Heart right ventricle (tissue), 16 donors: ENCODE measurements around the gene MYZAP. TPM values are rescaled to one million over a fixed set of nuclear protein-coding genes. Genes with fewer than 3 reads are reported as not detected.

Source experiments
- ATAC-seq, 8 donors: fragments of 200-7000 bp; cut with Tn5 transposase; one replicate each; pipeline ENCODE4 v1.9.1; 2020; ENCODE audit warnings: mild to moderate bottlenecking in 8 of 8, moderate library complexity in 8 of 8, moderate number of reproducible peaks in 1 of 8
- DNase-seq, 2 donors: peaks; one replicate each; pipeline ENCODE4 v3.0.0-alpha.2; 2020
- H3K27ac ChIP-seq, 10 donors: fragments of 200-600 bp; sonication (generic) in 2 of 10; one replicate each; pipeline versions ENCODE4 v1.5.0 to v1.8.0; 2020 to 2022; ENCODE audit warnings: mild to moderate bottlenecking in 3 of 10
- H3K27me3 ChIP-seq, 7 donors: fragments of 200-600 bp; one replicate each; pipeline ENCODE4 v1.8.0; 2021 to 2022; ENCODE audit warnings: mild to moderate bottlenecking in 2 of 7
- H3K36me3 ChIP-seq, 9 donors: fragments of 200-600 bp; sonication (generic) in 1 of 9; one replicate each; pipeline versions ENCODE4 v1.5.0 to v1.8.0; 2020 to 2022; ENCODE audit warnings: mild to moderate bottlenecking in 2 of 9
- H3K4me1 ChIP-seq, 9 donors: fragments of 200-600 bp; sonication (generic) in 1 of 9; one replicate each; pipeline versions ENCODE4 v1.5.0 to v1.8.0; 2020 to 2022; ENCODE audit warnings: mild to moderate bottlenecking in 4 of 9
- H3K4me3 ChIP-seq, 10 donors: fragments of 200-600 bp; sonication (generic) in 2 of 10; one replicate each; pipeline versions ENCODE4 v1.5.0 to v1.8.0; 2020 to 2022; ENCODE audit warnings: mild to moderate bottlenecking in 7 of 10, moderate library complexity in 2 of 10
- H3K9me3 ChIP-seq, 11 donors: fragments of 200-600 bp in 10 of 11; sonication (generic) in 2 of 11; one replicate each; pipeline versions ENCODE4 v1.5.0 to v1.8.0; 2013 to 2022; ENCODE audit warnings: mild to moderate bottlenecking in 2 of 11, control low read depth in 1 of 11, moderate library complexity in 1 of 11
- CTCF ChIP-seq, 9 donors: fragments of 200-600 bp; sonication (generic) in 2 of 9; IDR thresholded peaks; one replicate each; pipeline versions ENCODE4 v1.5.0 to v1.8.0; 2021 to 2022; ENCODE audit warnings: antibody characterized with exemption in 9 of 9, mild to moderate bottlenecking in 5 of 9, moderate library complexity in 1 of 9
- WGBS, 2 donors: extraction: QIAGEN DNeasy Blood & Tissue Kit; methylation state at CpG; one replicate each; pipeline ENCODE4 v1.1.7; 2013; ENCODE audit warnings: inconsistent platforms in 1 of 2; 5-methylcytosine and 5-hydroxymethylcytosine counted together
- intact Hi-C, 10 donors: fragments of 100-400 bp; cut with DNase I; formaldehyde crosslinking; loops; one replicate each; pipeline versions ENCODE4 v1.11.1 to v1.14.2; 2022
- polyA plus RNA-seq, 2 donors: library from polyadenylated mRNA; stranded (reverse); fragments of 200-250 nt; gene quantifications; one replicate each; pipeline ENCODE4 v1.2.3, GENCODE V29; 2013
- total RNA-seq, 10 donors: library from RNA; stranded (reverse); fragmentation: NEBNext Ultra II Directional in 3 of 10; extraction: Animal tissue kit (Norgen Biotek cat#: 25700) in 3 of 10; gene quantifications; one replicate each; pipeline versions ENCODE4 v1.2.1 to v1.2.4, GENCODE V29; 2021 to 2023
- donor health status: Arrhythmogenic right ventricular cardiomyopathy.
- donor health status: ischemic (EF 13 %, LVEDD 7.1; RV severe dilation, severe dysfunction).
- donor health status: healthy with polysubstance abuse.
- donor health status: DM: no; HTN: yes; CAD: no.
- donor health status: DM: no; HTN: no; CAD: no.
- donor health status: ischemic (EF 25% LVEDD 6.9; RV normal size, moderate dysfunction).
- donor health status: ischemic (EF 25% LVEDD 5.7; RV mildly dilated, moderate dysfunction).
- donor health status: healthy.
- donor health status: DM: yes; HTN: yes; CAD: no.
- donor health status: Ischemic cardiomyopathy.
- donor health status: ischemic (EF 35%, LVEDD 5.7; RV mildly dilated, moderate dysfunction).
- donor health status: nonischemic (EF 11% LVEDD 7.7; RV severe dilation, severe dysfunction).
- donor health status: DM: yes; HTN: yes; CAD: no.
- donor health status: PGD.
- donor health status: ischemic (EF 29% LVEDD 5.4; RV normal size, mild dysfunction).
- donor health status: nonischemic (EF 23%, LVEDD 6.1; RV moderate dilation, normal function).

The MYZAP gene
- total and polyA plus RNA-seq, 12 donors: 197 to 1,280 (median 880) TPM

- no peak for ATAC-seq
- WGBS, 2 donors: 90 to 92% methylated on average over 3 of the region's 3 CpGs
- DNase-seq: no peak
- no peaks in the 10 kb centered on the region for H3K27me3 ChIP-seq
- no peaks in the 10 kb centered on the region for H3K9me3 ChIP-seq
- no peak for TF ChIP-seq CTCF (IDR thresholded peaks at IDR 0.05)
- peaks cover 0 to 65% (median 32%) of the 10 kb centered on the region in 9 donors for H3K4me1 ChIP-seq
- no peak overlapping the region for H3K27ac ChIP-seq
- intact Hi-C loops: no loop called here
- peaks cover 0 to 16% (median 0%) of the 10 kb centered on the region in 9 donors for H3K36me3 ChIP-seq
- H3K4me3 ChIP-seq: no peak overlapping the region
Measured at GRCh38 chr15:57677204-57677603, 85.5 kb downstream of the MYZAP start.

- H3K4me3 ChIP-seq: no peak overlapping the region
- intact Hi-C loops: no loop called here
- peaks cover 0 to 67% (median 26%) of the 10 kb centered on the region in 9 donors for H3K4me1 ChIP-seq
- H3K9me3 ChIP-seq: no peaks in the 10 kb centered on the region
- ATAC-seq: peak in 2 of 8 donors; percentile 29 to 54
- 91 to 100% methylated on average over 1 of the region's 1 CpG for WGBS, 2 donors
- H3K36me3 ChIP-seq: peaks cover 0 to 22% (median 0%) of the 10 kb centered on the region in 9 donors
- TF ChIP-seq CTCF (IDR thresholded peaks at IDR 0.05): no peak
- peak overlapping the region in 8 of 10 donors; percentile 6 to 68 (median 37) for H3K27ac ChIP-seq
- no peaks in the 10 kb centered on the region for H3K27me3 ChIP-seq
- DNase-seq: no peak
Measured at GRCh38 chr15:57680021-57680420, 88.3 kb downstream of the MYZAP start.

GRCh38 chr15:57681011-57681410, 89.3 kb downstream of the MYZAP start:
- WGBS, 2 donors: 94 to 100% methylated on average over 1 of the region's 1 CpG
- H3K27ac ChIP-seq: peak overlapping the region in 6 of 10 donors; percentile 6 to 68 (median 34)
- intact Hi-C loops: no loop called here
- H3K4me3 ChIP-seq: no peak overlapping the region
- peak in 1 of 8 donors; percentile 47 for ATAC-seq
- peaks cover under 1 to 66% (median 33%) of the 10 kb centered on the region in 9 donors for H3K4me1 ChIP-seq
- no peak for TF ChIP-seq CTCF (IDR thresholded peaks at IDR 0.05)
- H3K36me3 ChIP-seq: peaks cover 0 to 14% (median 0%) of the 10 kb centered on the region in 9 donors
- no peaks in the 10 kb centered on the region for H3K9me3 ChIP-seq
- no peaks in the 10 kb centered on the region for H3K27me3 ChIP-seq
- DNase-seq: no peak

- Histone ChIP-seq H3K27me3 (no peaks in the 10 kb centered on the region), H3K4me1 (peaks cover 4 to 75% (median 40%) of the 10 kb centered on the region in 9 donors), H3K36me3 (peaks cover 0 to 14% (median 0%) of the 10 kb centered on the region in 9 donors), H3K9me3 (no peaks in the 10 kb centered on the region), H3K27ac (peak overlapping the region in 7 of 10 donors; percentile 47 to 90 (median 68)), H3K4me3 (no peak overlapping the region)
- 61 to 80% methylated on average over 1 of the region's 1 CpG for WGBS, 2 donors
- DNase-seq (no peak), ATAC-seq (no peak)
- intact Hi-C loops: no loop called here
- no peak for TF ChIP-seq CTCF (IDR thresholded peaks at IDR 0.05)
Measured at GRCh38 chr15:57683481-57683880, 91.8 kb downstream of the MYZAP start.
